Naive thymus-derived CD4-positive, alpha-beta T cell (primary cell): ENCODE data around the gene CREB3L2. TPM values are rescaled to one million over a fixed set of nuclear protein-coding genes. Genes with fewer than 3 reads are reported as not detected.
A peak's percentile ranks its signal among the peaks of the same experiment; 100 is the strongest.

Source experiments
- ATAC-seq: fragments of 150-1000 bp; cut with Tn5 transposase; 2 replicates; pipeline ENCODE4 v1.10.0; 2021; ENCODE audit warnings: mild to moderate bottlenecking, moderate library complexity
- CTCF ChIA-PET: fragments of 350-600 bp; sonication (Branson Sonifier 250); formaldehyde crosslinking; loops from one replicate; lab custom pipeline; 2021; ENCODE audit warnings: antibody characterized with exemption; lab: Charles Lee
- POLR2A ChIA-PET: fragments of 350-600 bp; sonication (Branson Sonifier 250); formaldehyde crosslinking; loops from one replicate; lab custom pipeline; 2021; ENCODE audit warnings: antibody characterized with exemption, inconsistent platforms; lab: Charles Lee
- DNase-seq, 9 donors: peaks; one replicate each; pipeline versions ENCODE4 v3.0.0 to v3.0.0-alpha.2; 2020 to 2022; ENCODE audit warnings: mixed read lengths in 1 of 9
- H3K27ac ChIP-seq: one replicate; pipeline ENCODE4 v1.7.0; 2013; ENCODE audit warnings: mild to moderate bottlenecking, low read depth, low read length, moderate library complexity
- H3K27me3 ChIP-seq, 2 donors: one replicate each; pipeline ENCODE4 v1.7.0; 2013; ENCODE audit warnings: low read length in 2 of 2, mild to moderate bottlenecking in 2 of 2, moderate library complexity in 2 of 2; ENCODE audit not compliant: control insufficient read depth in 2 of 2, insufficient read depth in 2 of 2
- H3K36me3 ChIP-seq, 3 experiments: 1 replicate in 2 of 3; 2 replicates in 1 of 3; pipeline ENCODE4 v1.7.0; 2013; ENCODE audit warnings: low read length in 3 of 3, mild to moderate bottlenecking in 3 of 3, moderate library complexity in 1 of 3; ENCODE audit not compliant: insufficient read depth in 3 of 3, control insufficient read depth in 2 of 3
- H3K4me1 ChIP-seq, 2 donors: one replicate each; pipeline ENCODE4 v1.7.0; 2013; ENCODE audit warnings: low read length in 2 of 2, mild to moderate bottlenecking in 2 of 2, moderate library complexity in 1 of 2; ENCODE audit not compliant: control insufficient read depth in 2 of 2, insufficient read depth in 2 of 2
- H3K4me3 ChIP-seq: 2 replicates; pipeline ENCODE4 v1.7.0; 2013; ENCODE audit warnings: mild to moderate bottlenecking, low read length
- H3K9me3 ChIP-seq, 3 experiments: 1 replicate in 2 of 3; 2 replicates in 1 of 3; pipeline ENCODE4 v1.7.0; 2013; ENCODE audit warnings: low read length in 3 of 3; ENCODE audit not compliant: control insufficient read depth in 2 of 3
- H3K27ac Mint-ChIP-seq, 9 donors: one replicate each; pipeline ENCODE4 v1.8.0; 2020 to 2022; ENCODE audit warnings: mixed read lengths in 9 of 9, mild to moderate bottlenecking in 8 of 9, moderate library complexity in 5 of 9, inconsistent platforms in 2 of 9
- H3K27me3 Mint-ChIP-seq, 5 donors: one replicate each; pipeline ENCODE4 v1.8.0; 2021 to 2022; ENCODE audit warnings: mixed read lengths in 5 of 5, mild to moderate bottlenecking in 1 of 5
- H3K36me3 Mint-ChIP-seq, 5 donors: one replicate each; pipeline ENCODE4 v1.8.0; 2020 to 2022; ENCODE audit warnings: mixed read lengths in 5 of 5, mild to moderate bottlenecking in 3 of 5, inconsistent platforms in 1 of 5
- H3K4me1 Mint-ChIP-seq, 7 donors: one replicate each; pipeline ENCODE4 v1.8.0; 2020 to 2022; ENCODE audit warnings: mixed read lengths in 7 of 7, mild to moderate bottlenecking in 3 of 7, inconsistent platforms in 1 of 7
- H3K4me3 Mint-ChIP-seq, 10 donors: one replicate each; pipeline ENCODE4 v1.8.0; 2020 to 2022; ENCODE audit warnings: mild to moderate bottlenecking in 10 of 10, mixed read lengths in 10 of 10, moderate library complexity in 6 of 10, inconsistent platforms in 2 of 10
- H3K9me3 Mint-ChIP-seq, 11 donors: one replicate each; pipeline ENCODE4 v1.8.0; 2020 to 2022; ENCODE audit warnings: mixed read lengths in 11 of 11, mild to moderate bottlenecking in 4 of 11, inconsistent platforms in 1 of 11, moderate library complexity in 1 of 11
- intact Hi-C, 2 donors: fragments of 100-400 bp; cut with micrococcal nuclease; formaldehyde crosslinking; loops; one replicate each; pipeline ENCODE4 v1.15.1; 2023
- polyA plus RNA-seq, 2 donors: library from polyadenylated mRNA; unstranded; fragments of 300-500 nt; fragmentation: Illumina TruSeq; gene quantifications; one replicate each; pipeline ENCODE4 v1.2.3, GENCODE V29; 2021
- total RNA-seq, 6 experiments: library from RNA in 5 of 6; stranded (reverse) in 5 of 6; gene quantifications; 1 replicate in 5 of 6; 2 replicates in 1 of 6; pipeline ENCODE4 v1.2.3 and lab custom pipeline; 2021 to 2026

The CREB3L2 gene
- total and polyA plus RNA-seq, 7 experiments from 2014 or later: 5.3 to 46.2 (median 18.1) TPM

DNA sequence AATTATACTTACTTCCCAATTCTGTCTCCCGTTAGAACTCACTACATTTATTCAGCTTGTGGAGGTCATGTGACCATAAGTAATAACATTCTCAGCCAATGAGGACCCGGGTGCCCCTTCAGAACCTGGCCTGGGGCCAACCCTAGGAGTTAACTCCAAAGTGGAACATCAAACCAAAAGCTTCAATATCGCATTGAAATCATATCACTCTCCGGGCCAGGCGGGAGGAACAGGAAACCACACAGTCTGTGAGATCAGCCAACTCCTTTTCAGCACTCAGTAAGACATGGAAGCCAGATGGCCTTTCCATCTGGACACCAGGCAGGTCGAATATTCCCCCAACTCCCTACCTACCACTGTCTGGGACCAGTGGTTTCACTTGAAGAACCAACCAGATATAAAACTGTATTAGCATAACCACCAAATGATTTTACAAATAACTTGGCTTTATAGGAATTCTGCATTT, 5.5 kb downstream of the CREB3L2 start:
- peaks cover 0 to 35% (median 14%) of the 10 kb centered on the region in 5 donors for H3K36me3 Mint-ChIP-seq
- Histone ChIP-seq H3K27ac (no peak overlapping the region), H3K36me3 (no peaks in the 10 kb centered on the region), H3K27me3 (no peaks in the 10 kb centered on the region), H3K9me3 (no peaks in the 10 kb centered on the region), H3K4me1 (peaks cover 11 to 14% of the 10 kb centered on the region in 2 donors), H3K4me3 (no peak overlapping the region)
- ChIA-PET CTCF (interaction anchor here (1.9 kb wide), 1 partner anchor 10 kb away, joined by 8 read pairs; no protein-coding TSS in a partner anchor), POLR2A (interaction anchor here (0.6 kb wide), 1 partner anchor 36 kb away, joined by 3 read pairs; no protein-coding TSS in a partner anchor)
- intact Hi-C loops: no loop called here
- H3K27me3 Mint-ChIP-seq: no peaks in the 10 kb centered on the region
- H3K4me3 Mint-ChIP-seq: peak overlapping the region in 5 of 10 donors; percentile 5 to 44 (median 12)
- no peaks in the 10 kb centered on the region for H3K9me3 Mint-ChIP-seq
- ATAC-seq (no peak), DNase-seq (no peak)
- H3K4me1 Mint-ChIP-seq: peaks cover 22 to 66% (median 55%) of the 10 kb centered on the region in 7 donors
- H3K27ac Mint-ChIP-seq: no peak overlapping the region

DNA sequence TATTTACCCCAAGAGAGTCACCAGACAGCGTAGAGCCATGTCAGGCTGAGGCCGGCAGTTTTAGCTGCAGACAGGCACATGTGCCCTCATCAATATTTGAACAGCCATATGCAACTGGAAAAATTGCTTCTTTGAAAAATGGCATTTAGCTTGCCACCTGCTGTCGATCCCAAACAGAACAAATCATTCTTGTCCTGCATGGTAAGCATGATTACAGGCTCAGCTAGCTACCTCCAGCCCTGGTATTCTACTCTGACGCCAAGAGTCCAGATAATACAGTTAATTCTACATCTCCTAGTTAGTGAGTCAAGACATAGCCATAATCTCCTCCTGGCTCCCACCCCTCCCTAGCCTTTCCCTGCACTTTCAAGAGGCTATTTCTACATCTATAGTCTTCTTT, 7.7 kb downstream of the CREB3L2 start:
- CTCF ChIA-PET: interaction anchor here (1.2 to 1.9 kb wide), 3 partner anchors 9 to 90 kb away, joined by 3 to 8 read pairs (median 6); no protein-coding TSS in a partner anchor
- intact Hi-C loops: no loop called here
- no peaks in the 10 kb centered on the region for H3K27me3 Mint-ChIP-seq
- Histone ChIP-seq H3K4me1 (peaks cover 0 to 5% of the 10 kb centered on the region in 2 donors), H3K27ac (no peak overlapping the region), H3K9me3 (no peaks in the 10 kb centered on the region), H3K27me3 (no peaks in the 10 kb centered on the region), H3K4me3 (no peak overlapping the region), H3K36me3 (no peaks in the 10 kb centered on the region)
- H3K4me3 Mint-ChIP-seq: no peak overlapping the region
- ATAC-seq: no peak
- peaks cover 0 to 34% (median 14%) of the 10 kb centered on the region in 5 donors for H3K36me3 Mint-ChIP-seq
- peak overlapping the region in 1 of 9 donors; percentile 31 for H3K27ac Mint-ChIP-seq
- H3K9me3 Mint-ChIP-seq: no peaks in the 10 kb centered on the region
- H3K4me1 Mint-ChIP-seq: peaks cover 22 to 47% (median 33%) of the 10 kb centered on the region in 7 donors
- DNase-seq: no peak
- POLR2A ChIA-PET: no interaction called here

DNA sequence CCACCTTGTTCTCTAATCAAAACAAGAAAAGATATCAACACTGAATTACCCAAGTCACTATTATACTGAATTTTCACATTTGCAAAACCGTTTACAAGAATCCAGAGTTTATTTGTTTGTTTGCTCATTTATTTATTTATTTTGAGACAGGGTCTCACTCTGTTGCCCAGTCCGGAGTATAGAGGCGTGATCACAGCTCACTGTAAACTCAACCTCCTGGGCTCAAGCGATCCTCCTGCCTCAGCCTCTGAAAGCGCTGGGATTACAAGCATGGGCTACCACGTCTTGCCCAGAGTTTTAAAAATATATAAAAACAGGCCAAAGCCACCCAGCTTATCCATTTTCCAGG, 8.5 kb downstream of the CREB3L2 start:
- no peak overlapping the region for H3K4me3 ChIP-seq
- no peak overlapping the region for H3K27ac ChIP-seq
- Mint-ChIP-seq H3K4me1 (peaks cover 22 to 41% (median 28%) of the 10 kb centered on the region in 7 donors), H3K9me3 (no peaks in the 10 kb centered on the region), H3K36me3 (peaks cover 0 to 28% (median 14%) of the 10 kb centered on the region in 5 donors), H3K27me3 (no peaks in the 10 kb centered on the region), H3K27ac (peak overlapping the region in 1 of 9 donors; percentile 83), H3K4me3 (no peak overlapping the region)
- intact Hi-C loops: no loop called here
- ChIA-PET POLR2A (interaction anchor here (2.2 kb wide), 1 partner anchor 8 kb away, joined by 7 read pairs; the partner anchor contains the start of gene CREB3L2), CTCF (interaction anchor here (1.0 to 1.2 kb wide), 2 partner anchors 9 to 15 kb away, joined by 3 read pairs; no protein-coding TSS in a partner anchor)
- DNase-seq: no peak
- ATAC-seq: no peak
- peaks cover 0 to 5% of the 10 kb centered on the region in 2 donors for H3K4me1 ChIP-seq
- no peaks in the 10 kb centered on the region for H3K36me3 ChIP-seq
- H3K9me3 ChIP-seq: no peaks in the 10 kb centered on the region
- no peaks in the 10 kb centered on the region for H3K27me3 ChIP-seq

- H3K4me3 Mint-ChIP-seq: peak overlapping the region in 3 of 10 donors; percentile 3 to 43 (median 21)
- ATAC-seq (no peak), DNase-seq (no peak)
- Histone ChIP-seq H3K27me3 (no peaks in the 10 kb centered on the region), H3K4me1 (peaks cover 0 to 5% of the 10 kb centered on the region in 2 donors), H3K9me3 (no peaks in the 10 kb centered on the region), H3K36me3 (no peaks in the 10 kb centered on the region), H3K27ac (no peak overlapping the region), H3K4me3 (no peak overlapping the region)
- intact Hi-C loops: loop anchor here in 1 of 2 donors (1.0 kb wide), 1 partner anchor 10 kb away; the partner anchor contains the start of gene CREB3L2
- H3K4me1 Mint-ChIP-seq: peaks cover 22 to 39% (median 28%) of the 10 kb centered on the region in 7 donors
- peaks cover 0 to 26% (median 14%) of the 10 kb centered on the region in 5 donors for H3K36me3 Mint-ChIP-seq
- peaks cover 0 to 2% (median 0%) of the 10 kb centered on the region in 11 donors for H3K9me3 Mint-ChIP-seq
- peak overlapping the region in 3 of 9 donors; percentile 32 to 83 (median 83) for H3K27ac Mint-ChIP-seq
- ChIA-PET POLR2A (interaction anchor here (2.2 kb wide), 1 partner anchor 9 kb away, joined by 7 read pairs; the partner anchor contains the start of gene CREB3L2), CTCF (interaction anchor here (0.6 to 1.0 kb wide), 2 partner anchors 16 to 24 kb away, joined by 3 read pairs; no protein-coding TSS in a partner anchor)
- no peaks in the 10 kb centered on the region for H3K27me3 Mint-ChIP-seq
Observed at GRCh38 chr7:137992550-137993394, 9.1 kb downstream of the CREB3L2 start.

DNA sequence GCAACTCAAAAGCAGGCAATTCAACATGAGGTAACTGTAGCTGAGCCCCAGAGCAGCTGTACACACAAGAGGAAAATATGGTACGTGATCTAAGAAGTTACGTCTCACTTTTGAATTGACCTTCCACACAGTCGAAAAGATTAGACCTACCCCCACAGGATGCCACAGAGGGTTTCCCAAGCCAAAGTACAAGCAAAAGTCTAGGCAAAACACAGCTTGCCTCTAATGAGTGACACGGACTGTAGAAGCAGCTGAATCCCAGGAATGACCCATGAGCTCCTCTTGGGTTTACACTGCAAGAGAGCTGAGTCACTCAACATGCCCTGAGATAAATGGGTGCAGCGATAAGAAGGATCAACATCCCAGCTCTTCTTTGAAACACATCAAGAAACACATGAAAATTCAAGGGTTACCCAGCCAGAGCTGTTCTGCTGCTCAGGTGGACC, 9.8 kb downstream of the CREB3L2 start:
- ATAC-seq (no peak), DNase-seq (no peak)
- H3K4me3 ChIP-seq: no peak overlapping the region
- H3K27ac ChIP-seq: no peak overlapping the region
- H3K36me3 ChIP-seq: no peaks in the 10 kb centered on the region
- peaks cover 0 to 5% of the 10 kb centered on the region in 2 donors for H3K4me1 ChIP-seq
- H3K4me1 Mint-ChIP-seq: peaks cover 22 to 37% (median 32%) of the 10 kb centered on the region in 7 donors
- peaks cover 0 to 2% (median 0%) of the 10 kb centered on the region in 11 donors for H3K9me3 Mint-ChIP-seq
- H3K4me3 Mint-ChIP-seq: no peak overlapping the region
- H3K9me3 ChIP-seq: no peaks in the 10 kb centered on the region
- peak overlapping the region in 2 of 9 donors; percentile 32 to 83 for H3K27ac Mint-ChIP-seq
- peaks cover 0 to 22% (median 13%) of the 10 kb centered on the region in 5 donors for H3K36me3 Mint-ChIP-seq
- CTCF ChIA-PET: interaction anchor here (0.6 to 1.8 kb wide), 3 partner anchors 14 to 23 kb away, joined by 3 to 5 read pairs (median 4); no protein-coding TSS in a partner anchor
- intact Hi-C loops: loop anchor here in 1 of 2 donors (1.0 kb wide), 1 partner anchor 10 kb away; the partner anchor contains the start of gene CREB3L2
- no peaks in the 10 kb centered on the region for H3K27me3 ChIP-seq
- POLR2A ChIA-PET: interaction anchor here (2.2 kb wide), 1 partner anchor 10 kb away, joined by 7 read pairs; the partner anchor contains the start of gene CREB3L2
- H3K27me3 Mint-ChIP-seq: no peaks in the 10 kb centered on the region

DNA sequence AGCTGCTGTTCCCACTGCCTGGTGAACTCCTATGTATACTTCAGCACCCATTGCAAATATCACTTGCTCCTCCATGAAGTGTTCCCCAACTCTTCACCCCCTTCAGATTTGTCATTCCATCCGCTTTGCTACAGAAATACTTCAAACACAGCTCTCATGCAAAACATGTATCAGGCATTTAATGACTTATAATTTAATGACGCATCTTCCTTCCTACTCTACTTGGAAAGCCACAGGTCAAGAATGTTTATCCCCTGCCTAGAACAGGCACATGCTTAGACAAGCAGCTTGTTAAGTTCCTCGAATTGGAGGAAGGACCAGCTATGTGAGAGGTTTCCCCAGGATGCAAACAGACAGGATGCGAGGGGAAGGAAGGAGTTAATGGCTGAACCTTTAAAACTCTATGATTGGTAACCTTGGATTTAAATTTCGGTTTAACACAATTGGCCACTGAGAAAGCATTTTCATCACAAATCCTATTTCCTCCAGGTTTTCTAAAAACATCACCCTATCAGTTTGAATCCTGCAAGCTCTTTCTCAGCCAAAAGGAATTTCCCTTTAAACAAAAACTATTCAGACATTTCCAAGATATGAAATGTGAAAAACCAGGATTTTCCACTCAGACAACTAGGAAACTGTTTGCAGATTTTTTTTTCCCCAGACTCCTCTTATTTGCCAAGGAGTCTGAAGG, 11.5 kb downstream of the CREB3L2 start:
- Mint-ChIP-seq H3K4me3 (no peak overlapping the region), H3K9me3 (peaks cover 0 to 2% (median 0%) of the 10 kb centered on the region in 11 donors), H3K36me3 (peaks cover 0 to 12% (median 11%) of the 10 kb centered on the region in 5 donors), H3K27ac (no peak overlapping the region), H3K27me3 (no peaks in the 10 kb centered on the region), H3K4me1 (peaks cover 12 to 24% (median 20%) of the 10 kb centered on the region in 7 donors)
- ATAC-seq (no peak), DNase-seq (no peak)
- H3K4me3 ChIP-seq: no peak overlapping the region
- H3K27ac ChIP-seq: no peak overlapping the region
- H3K27me3 ChIP-seq: no peaks in the 10 kb centered on the region
- no peaks in the 10 kb centered on the region for H3K36me3 ChIP-seq
- POLR2A ChIA-PET: no interaction called here
- intact Hi-C loops: no loop called here
- no peaks in the 10 kb centered on the region for H3K4me1 ChIP-seq
- no peaks in the 10 kb centered on the region for H3K9me3 ChIP-seq
- CTCF ChIA-PET: interaction anchor here (0.6 to 1.8 kb wide), 2 partner anchors 17 to 80 kb away, joined by 3 to 4 read pairs; no protein-coding TSS in a partner anchor
